NCI-H524 treated with DMSO at 0.1 percent for 48 hours (cell line): ENCODE measurements around the gene PTPRN2.

Experiments used
- DNase-seq: peaks from one replicate; lab custom pipeline; 2025; lab: John Stamatoyannopoulos, UW

PTPRN2 gene

DNA sequence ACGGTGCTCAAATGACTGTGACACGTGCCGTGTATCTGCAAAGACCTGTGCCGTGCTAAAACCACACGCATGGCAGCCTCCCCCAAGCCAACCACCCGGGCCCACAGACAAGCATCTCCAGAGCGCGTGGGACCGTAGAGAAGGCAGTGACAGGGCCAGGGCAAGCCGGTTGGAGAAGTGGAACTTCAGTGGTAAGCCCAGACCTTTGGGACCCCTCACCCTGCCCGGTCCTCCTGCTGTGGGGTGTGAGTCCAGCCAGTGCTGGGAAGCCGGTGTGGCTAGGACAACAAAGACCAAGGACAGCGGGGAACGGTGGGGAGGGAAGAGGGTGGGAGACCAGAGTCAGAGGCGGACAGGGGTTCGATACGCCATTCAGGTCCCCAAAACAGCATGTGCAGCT lies 774.6 kb downstream of the PTPRN2 start:
- DNase-seq: no peak

DNA sequence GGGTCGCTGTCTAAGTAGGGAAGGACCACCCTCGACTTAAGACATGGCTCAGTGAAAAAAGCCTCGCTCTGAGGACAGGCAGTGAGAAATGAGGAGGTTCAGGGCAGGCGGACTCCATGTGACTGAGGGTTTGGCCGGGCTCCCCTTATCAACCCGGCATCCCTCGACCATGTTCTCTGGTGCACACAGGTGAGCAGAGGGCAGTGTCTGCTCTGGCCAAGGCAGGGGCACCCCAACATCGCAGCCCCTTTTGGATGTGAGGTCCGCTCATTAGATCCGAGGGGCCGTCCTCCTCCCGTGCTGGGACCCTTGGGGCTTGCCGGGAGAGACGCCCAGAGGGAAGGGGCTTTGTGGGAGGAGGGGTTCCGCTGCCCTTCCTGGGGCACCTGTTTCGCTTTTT lies 775.7 kb downstream of the PTPRN2 start:
- no peak for DNase-seq

DNA sequence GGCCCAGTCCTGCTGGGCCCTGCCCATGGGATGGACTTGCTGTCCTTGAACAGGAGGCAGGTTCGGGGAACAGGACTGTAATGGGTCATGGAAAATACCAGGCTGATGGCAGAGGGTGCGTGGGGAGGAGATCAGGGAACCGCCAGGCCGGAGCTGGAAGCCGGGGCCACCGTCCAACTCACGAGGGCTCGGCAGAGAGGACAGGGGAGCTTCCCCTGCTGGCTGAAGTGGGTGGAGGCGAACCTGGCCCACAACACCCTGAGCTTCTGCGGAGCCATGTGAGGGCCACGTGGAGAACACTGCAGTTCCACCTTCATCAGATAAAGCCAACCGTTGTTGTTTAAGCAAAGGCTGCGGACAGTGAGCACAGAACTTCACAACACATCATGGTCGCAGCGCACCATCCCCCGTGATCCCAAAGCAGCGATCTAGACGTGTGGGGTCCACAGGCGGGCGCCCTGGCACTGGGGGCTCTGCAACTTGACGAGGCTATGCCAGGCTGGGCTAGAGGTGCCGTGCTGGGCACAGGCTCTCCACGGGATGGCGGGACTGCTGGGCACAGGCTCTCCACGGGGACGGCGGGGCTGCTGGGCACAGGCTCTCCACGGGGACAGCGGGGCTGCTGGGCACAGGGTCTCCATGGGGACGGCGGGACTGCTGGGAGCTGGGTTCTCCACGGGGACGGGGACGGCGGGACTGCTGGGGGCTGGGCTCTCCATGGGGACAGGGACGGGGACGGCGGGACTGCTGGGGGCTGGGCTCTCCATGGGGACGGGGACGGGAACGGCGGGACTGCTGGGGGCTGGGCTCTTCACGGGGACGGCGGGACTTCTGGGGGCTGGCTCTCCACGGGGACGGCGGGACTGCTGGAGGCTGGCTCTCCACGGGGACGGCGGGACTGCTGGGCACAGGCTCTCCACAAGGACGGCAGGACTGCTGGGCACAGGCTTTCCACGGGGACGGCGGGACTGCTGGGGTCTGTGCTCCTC lies 777.5 kb downstream of the PTPRN2 start:
- no peak for DNase-seq

DNA sequence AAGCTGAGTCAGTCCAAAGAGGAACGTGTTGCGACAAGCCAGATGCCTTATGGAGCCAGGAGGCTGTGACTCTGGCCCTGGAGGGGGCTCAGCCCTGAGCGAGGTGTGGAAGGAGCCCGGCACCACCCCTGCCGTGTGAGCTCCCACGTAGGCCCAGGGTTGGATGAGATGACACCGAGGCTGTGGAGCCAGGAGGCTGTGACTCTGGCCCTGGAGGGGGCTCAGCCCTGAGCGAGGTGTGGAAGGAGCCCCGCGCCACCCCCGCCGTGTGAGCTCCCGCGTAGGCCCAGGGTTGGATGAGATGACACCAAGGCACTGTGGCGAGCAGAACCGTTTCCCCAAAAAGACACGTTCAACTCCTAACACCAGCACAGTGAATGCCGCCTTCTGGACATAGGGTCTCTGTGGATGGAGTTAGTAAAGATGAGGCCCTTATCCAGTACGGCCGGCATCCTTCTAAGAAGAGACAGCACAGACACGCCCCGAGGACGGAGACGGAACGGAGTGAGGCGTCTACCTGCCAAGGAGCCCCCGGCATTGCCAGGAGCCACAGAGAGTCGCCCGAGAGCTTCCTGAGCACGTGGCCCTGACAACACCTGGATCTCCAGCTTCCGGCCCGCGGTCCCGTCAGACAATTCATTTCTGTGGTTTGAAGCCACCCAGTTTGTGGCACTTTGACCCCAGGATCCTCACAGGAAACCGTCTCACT lies 778.3 kb downstream of the PTPRN2 start:
- DNase-seq: no peak

DNA sequence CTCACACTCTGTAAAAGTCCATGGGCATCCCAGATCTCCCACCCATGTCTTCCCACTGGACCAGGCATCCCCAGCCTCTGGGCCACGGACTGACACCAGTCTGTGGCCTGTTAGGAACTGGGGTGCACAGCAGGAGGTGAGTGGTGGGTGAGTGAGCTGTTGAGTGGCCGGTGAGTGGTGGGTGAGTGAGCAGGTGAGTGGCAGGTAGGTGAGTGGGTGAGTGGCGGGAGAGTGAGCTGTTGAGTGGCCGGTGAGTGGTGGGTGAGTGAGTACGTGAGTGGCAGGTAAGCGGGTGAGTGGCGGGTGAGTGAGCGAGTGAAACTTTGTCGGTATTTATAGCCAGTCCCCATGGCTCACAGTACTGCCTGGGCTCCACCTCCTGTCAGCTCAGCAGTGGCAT lies 779.6 kb downstream of the PTPRN2 start:
- no peak for DNase-seq

DNA sequence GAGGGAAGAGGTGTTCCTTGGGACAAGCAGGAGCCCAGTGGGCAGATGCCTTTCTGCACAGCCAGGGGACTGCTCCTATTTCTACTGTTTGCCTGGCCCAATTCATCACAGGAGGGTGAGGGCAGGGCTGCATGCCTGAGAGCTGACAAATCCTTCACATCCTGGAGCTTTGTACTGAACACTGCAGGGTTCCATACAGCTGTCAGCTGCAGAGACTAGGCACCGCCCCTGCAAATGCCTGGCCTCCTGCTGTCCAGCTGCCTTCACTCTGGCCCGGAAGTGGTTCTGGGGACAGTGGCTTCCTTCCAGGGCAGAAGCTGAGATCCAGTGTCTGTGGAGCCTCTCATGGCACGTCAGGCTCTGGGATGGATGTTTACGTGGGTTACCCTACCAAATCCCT lies 780.1 kb downstream of the PTPRN2 start:
- no peak for DNase-seq

DNA sequence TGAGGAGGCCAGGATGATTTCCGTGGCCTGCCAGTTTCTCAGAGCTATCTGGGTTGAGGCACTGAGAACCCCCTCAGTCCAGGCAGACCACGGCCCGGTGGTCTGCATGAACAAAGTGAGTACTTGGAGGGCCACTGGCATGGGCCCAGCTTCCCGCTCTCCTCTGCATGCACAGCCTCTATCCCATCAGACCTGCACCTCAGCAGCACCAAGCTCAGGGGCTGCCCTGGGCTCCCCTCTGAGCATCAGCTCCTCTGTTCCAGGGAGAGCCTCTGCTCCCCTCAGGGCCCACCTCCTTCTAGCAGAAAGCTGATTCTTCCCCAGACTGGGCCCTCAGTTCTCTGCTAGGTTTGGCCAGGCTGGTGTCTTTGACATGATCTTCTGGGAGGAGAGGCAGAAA lies 780.9 kb downstream of the PTPRN2 start:
- no peak for DNase-seq

DNA sequence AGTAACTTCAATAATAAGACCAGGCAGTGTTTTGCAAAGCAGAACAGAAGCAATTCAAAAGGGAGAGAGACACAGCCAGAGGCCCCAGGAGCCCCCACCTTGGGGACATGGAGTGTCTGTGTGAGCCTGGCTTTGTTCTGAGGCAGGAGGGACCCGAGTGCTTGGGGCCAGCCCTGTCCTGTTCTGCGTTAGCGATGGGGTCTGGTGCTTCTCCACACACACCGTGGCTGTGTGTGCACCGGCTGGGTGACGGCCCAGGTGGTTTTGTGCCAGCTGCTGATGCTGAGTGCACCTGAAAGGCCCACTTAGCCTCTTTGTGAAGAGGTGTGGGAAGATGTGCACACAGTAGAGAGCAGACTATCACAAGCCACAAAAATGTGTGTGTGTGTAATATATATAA lies 781.9 kb downstream of the PTPRN2 start:
- no peak for DNase-seq

DNA sequence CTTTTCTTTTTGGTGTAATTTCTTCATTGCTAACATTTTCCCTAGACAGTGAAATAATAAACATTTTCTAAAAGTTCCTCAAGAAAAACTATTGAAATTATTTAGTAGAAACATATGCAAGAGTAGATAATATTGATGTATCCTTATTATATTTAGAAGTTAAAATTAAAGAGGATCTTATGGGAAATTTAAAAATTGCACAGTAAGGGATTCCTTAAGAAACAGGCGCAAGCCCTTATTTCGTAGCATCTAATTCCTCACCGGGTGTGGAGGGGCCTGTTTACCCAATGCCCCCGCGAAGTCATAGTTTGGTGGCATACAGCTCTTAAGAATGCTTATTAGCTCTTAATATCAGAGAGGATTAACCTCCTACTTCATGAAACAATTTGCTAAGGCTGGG lies 783.7 kb downstream of the PTPRN2 start:
- DNase-seq: no peak

DNA sequence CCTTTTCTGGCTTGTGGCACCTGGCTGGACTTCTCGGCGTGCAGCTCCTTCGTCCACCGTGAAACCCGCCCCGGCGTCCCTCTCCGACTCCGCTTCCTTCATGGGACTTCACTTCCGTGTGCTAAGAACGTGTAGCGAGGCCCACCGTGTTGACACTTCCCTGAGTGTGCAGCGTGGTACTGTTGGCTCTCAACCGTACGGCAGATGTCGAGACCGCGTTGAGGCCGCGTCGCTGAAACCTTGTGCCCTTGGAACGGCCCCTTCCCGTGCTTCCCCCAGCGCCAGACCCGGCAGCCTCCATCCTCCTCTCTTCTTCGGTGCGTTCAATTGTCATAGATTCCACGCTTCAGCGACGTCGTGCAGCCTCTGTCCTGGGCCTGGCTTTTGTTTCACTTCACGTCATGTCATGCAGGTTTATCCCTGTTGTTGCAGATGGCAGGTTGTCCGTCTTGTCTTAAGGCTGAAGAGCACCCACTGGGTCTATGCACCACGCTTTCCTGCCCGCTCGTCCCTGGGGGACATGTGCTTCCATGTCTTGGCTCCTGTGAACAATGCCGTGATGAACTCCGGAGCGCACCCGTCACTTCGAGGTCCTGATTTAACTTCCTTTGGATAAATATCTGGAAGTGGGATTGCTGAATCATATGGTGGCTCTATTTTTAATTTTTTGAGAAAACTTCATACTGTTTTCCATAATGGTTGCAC lies 785.5 kb downstream of the PTPRN2 start:
- no peak for DNase-seq

DNA sequence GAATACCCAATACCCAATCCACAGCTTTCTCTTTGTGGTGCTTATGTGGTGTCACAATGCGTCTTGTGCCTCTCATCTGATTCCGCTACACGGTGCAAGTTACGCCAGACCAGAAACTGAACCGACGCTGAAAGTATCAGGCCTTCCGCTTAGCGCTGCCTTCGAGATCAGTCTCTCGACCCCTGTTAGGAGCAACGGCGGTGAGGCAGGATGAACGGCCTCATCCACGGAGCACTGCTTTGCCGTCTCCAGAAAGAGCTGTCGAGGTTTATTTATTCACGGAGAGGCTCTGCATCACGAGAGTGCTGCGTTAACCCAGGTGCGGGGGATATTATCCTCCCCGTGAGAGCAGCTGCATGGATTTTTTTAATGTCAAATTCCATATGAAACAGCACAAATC lies 786.5 kb downstream of the PTPRN2 start:
- DNase-seq: no peak

DNA sequence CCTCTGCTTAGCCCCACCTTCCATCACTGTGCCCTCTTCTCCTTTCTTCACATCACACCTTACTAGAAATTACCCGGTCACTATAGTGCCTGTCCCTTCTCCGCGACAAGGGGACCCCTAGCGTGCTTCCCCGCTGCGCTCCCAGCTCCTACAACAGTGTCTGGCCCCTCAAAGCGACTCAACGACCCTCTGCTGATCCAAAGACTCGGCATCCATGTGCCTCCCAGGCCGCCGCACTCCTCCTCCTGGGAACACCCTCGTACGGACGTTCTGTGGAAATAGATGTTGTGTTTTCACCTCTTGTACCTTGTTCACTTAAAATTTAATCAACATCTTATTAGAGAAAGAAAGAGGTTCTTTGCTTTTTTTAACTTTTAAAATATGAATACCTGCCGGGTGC lies 787.3 kb downstream of the PTPRN2 start:
- no peak for DNase-seq

DNA sequence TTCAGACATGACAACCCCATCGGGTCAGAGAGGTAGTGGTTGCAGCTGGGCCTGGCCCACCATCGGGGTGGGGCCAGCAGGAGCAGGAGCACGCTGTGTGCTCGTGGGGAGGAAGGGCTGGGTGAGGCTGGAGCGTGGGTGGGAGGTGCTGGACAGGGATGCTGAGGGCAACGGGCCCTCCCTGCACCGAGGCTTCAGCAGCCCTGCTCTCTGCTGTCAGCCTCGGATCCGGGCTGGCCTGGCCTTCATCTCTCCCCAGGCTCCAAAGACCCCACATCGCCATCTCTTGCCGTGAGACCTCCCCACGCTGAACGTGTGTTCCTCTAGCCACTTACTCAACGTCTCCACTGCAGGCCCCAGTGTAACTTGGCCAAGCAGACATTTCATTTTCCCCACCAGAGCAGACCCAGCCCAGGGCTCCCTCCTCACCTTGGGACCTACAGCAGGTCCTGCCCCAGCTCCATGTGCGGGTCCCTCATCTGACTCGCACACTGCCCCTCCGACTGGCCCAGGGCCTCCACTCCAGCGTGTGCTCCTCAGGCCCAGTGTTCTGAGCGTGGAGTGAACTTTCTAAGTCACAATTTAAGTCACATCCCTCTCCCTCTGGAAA lies 788.4 kb downstream of the PTPRN2 start:
- DNase-seq: no peak

DNA sequence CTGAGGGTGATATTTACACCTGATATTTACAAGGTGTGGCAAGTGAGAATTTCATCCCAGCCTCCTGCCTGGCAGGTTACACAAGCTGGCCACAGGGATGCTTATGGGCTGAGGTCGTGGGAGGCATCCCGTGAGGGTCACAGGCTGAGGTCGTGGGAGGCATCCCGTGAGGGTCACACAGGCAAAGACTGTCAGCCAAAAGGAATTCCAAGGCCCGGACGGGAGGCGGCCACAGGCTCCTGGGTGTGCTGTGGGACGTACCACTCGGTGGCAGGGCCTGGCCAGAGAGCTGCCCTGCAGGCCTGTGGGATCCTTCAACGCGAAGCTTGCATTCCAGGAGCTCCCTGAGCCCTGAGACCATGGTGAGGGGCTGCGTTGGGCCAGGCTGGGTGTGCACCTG lies 790.3 kb downstream of the PTPRN2 start:
- no peak for DNase-seq

DNA sequence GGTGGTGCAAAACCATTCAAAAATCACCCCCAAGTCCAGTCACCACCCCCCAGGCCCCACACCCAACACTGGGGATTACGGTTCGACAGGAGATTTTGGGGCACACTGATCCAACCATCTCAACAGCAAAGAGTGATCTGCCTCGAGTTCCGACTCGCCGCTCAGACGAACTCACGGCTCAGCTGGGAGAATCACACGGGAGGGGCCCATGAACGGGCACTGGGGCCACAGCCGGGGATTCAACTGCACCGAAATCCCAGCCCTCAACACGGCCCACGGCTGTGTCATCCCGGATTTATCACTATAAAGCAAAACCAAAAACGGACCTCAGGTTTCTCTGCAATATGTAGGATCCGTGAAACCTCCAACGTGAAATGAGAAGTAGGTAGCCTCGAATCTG lies 790.8 kb downstream of the PTPRN2 start:
- DNase-seq: no peak

DNA sequence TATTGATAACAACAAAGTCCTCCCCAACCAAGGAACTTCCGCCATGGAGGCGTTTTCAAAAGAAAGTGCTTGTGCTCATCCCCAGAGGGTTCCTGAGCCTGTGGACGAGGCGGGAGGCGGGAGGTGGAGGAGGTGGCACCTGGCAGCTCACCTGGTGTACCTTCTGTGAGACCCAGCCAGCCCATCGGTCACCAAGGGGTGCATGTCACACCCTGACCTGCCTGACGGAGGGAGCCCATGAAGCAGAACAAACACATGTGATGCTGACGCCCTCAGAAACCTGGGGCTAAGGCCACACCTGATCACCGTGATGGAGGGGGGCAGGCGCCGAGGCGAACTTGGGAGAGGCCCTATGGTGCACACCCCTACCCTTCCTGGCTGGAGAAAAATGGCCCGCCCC lies 792.0 kb downstream of the PTPRN2 start:
- DNase-seq: no peak

DNA sequence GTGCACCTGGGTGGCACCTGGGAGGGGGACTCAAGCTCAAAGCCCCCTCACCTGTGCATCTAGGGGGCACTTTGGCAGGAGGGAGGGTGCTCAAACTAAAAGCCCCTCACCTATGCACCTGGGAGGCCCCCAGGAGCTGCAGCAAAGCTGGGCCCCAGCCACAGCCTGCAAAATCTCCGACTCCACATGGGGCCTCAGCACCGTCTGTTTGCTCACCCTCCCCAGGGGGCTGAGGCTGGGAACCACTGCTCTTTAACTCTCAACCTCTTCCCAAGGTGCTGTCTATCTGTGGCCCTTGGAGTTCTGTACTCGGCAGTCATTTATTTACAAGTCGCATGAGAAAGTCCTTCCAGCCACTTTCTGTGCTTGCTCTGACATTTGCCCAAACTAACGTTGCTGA lies 792.4 kb downstream of the PTPRN2 start:
- no peak for DNase-seq

DNA sequence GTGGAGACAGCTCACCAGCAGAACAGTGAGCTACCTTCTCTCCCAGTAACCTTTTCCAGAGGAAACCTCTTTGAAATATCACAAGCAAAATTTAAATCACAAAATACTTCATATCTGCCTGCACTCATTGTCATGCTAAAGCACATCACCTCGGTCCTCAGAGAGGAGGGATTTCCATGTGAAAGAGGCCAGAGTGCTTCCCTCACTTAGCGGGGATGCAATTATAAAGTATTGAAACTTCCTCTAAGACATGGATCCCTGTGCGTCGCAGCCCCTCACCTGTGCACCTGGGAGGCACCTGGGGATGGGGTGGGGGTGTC lies 792.9 kb downstream of the PTPRN2 start:
- DNase-seq: no peak

DNA sequence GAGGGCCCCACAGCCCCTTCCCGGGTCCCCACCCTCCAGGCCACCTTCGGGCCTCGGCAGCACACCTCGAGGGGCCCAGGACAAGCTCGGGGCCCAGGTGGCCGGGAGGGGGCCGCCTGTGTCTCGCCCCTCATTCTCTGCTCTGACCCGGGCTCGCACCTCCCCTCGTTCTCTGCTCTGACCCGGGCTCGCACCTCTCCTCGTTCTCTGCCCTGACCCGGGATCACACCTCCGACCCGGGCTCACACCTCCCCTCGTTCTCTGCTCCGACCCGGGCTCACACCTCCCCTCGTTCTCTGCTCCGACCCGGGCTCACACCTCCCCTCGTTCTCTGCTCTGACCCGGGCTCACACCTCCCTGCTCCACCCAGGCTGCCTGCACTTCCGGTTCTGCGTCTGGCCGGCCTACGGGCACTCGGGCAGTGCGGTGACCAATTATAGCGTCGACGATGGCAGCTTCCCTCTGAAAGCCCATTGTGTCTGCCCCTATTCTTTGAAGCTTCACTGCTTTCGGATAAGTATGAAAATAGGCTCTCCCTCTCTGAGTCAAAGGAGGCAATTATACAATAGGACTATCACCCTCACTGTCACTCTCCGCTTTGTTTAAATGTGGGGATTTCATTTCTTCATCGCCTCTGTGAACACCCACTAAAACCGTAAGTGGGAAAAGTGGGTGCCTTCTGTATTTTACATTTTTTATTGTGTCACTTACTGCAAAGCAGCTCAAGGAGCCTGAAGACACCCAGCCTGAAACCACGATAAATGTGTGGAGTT lies 793.5 kb downstream of the PTPRN2 start:
- no peak for DNase-seq

DNA sequence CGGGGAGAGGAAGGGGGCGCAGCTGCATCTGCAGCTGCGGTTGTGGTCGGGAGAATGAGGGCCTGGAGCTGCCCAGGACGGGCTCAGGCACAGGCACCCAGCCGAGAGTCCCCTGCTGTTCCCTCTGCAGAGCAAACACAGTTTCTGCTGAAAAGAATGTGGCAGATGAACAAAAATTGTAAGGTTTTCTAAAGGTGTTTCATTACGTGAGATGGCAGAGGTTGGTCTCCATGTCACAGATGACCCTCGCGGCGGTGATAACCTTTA lies 794.6 kb downstream of the PTPRN2 start:
- no peak for DNase-seq

DNA sequence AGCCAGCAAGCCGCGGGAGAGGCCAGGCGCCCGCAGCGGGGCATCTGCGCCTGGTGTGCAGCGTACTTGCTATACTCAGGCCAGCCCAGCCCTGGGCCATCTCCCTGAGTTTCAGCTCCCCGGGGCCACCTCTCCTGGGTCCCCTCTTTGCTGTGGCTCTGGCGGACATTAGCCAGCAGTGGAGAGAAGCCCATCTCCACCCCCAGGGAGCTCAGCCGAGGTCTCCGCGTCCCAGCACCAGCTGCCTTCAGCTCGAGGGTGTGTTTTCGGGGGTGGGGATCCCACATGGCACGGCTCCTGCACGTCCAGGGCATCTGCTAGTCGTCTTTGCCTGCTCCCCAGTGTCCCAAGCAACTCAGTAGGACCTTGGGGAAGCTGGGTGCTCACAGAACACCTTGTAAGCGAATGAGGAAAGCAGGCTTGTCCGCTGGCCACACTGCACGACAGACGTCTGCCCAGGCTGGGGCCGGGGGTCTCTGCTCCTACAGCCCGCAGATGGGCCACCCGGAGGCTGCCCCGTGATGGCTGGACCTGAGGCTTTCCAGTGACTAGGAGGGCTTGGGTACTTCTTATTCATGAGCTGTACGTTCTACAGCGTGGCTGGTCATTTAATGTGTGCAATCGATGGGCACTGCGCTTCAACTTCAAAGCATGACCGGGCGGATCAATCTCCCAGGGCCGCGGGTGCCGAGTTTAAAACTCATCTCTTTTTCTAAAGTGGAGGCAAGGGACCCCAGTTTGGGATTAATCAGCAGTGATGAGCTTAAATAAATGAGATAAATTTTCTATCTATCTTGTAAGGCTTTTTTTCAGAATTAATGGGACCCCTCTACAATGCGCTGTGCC lies 795.2 kb downstream of the PTPRN2 start:
- no peak for DNase-seq
